ENCODE measurements around the gene TRMT1L.

TRMT1L gene

GRCh38 chr1:185096531-185096930, 60.2 kb downstream of the TRMT1L start:
- no peak for DNase-seq (ENCODE audit: low spot score)
- no peak overlapping the region for H3K4me3 ChIP-seq
- H3K27ac ChIP-seq: no peak overlapping the region
- no peak for TF ChIP-seq CTCF (IDR thresholded peaks at IDR 0.05)

GRCh38 chr1:185094761-185095160, 62.0 kb downstream of the TRMT1L start:
- no peak for TF ChIP-seq CTCF (IDR thresholded peaks at IDR 0.05)
- no peak for DNase-seq (ENCODE audit: low spot score)
- Histone ChIP-seq H3K4me3 (no peak overlapping the region), H3K27ac (no peak overlapping the region)

DNA sequence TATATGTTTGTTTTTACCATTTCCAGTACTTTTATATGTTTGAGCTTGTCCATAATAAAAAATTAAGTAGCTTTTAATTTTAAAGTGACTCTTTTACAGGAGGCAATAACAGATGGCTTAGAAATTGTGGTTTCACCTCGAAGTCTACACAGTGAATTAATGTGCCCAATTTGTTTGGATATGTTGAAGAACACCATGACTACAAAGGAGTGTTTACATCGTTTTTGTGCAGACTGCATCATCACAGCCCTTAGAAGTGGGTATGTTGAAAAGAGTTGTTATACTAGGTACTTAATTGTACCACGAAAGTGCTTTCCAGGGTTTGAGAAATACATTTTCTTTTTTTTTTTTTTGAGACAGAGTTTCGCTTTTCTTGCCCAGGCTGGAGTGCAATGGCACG, 65.3 kb downstream of the TRMT1L start:
- TF ChIP-seq CTCF (IDR thresholded peaks at IDR 0.05): no peak
- no peak overlapping the region for H3K27ac ChIP-seq
- no peak overlapping the region for H3K4me3 ChIP-seq
- no peak for DNase-seq (ENCODE audit: low spot score)

- DNase-seq (ENCODE audit: low spot score): no peak
- no peak for TF ChIP-seq CTCF (IDR thresholded peaks at IDR 0.05)
- H3K4me3 ChIP-seq: no peak overlapping the region
- no peak overlapping the region for H3K27ac ChIP-seq
Observed at GRCh38 chr1:185087746-185088145, 69.0 kb downstream of the TRMT1L start.

DNA sequence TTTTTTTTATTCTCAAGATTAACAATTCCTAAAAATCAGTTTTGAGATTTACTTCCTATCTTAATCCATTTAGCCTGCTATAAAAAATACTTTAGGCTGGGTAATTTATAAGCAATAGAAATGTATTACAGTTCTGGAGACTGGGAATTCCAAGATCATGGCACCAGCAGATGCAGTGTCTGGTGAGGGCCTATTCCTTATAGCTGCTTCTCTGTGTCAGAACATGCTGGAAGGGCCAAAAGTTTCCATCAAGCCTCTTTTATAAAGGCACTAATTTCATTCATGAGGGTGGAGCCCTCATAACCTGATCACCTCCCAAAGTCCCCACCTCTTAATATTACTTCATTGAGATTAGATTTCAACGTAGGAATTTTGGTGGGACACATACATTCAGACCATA, 69.7 kb downstream of the TRMT1L start:
- DNase-seq (ENCODE audit: low spot score): no peak
- Histone ChIP-seq H3K4me3 (no peak overlapping the region), H3K27ac (no peak overlapping the region)
- no peak for TF ChIP-seq CTCF (IDR thresholded peaks at IDR 0.05)

- Histone ChIP-seq H3K27ac (no peak overlapping the region), H3K4me3 (no peak overlapping the region)
- no peak for DNase-seq (ENCODE audit: low spot score)
- TF ChIP-seq CTCF (IDR thresholded peaks at IDR 0.05): no peak
Observed at GRCh38 chr1:185083818-185084217, 72.9 kb downstream of the TRMT1L start.

DNA sequence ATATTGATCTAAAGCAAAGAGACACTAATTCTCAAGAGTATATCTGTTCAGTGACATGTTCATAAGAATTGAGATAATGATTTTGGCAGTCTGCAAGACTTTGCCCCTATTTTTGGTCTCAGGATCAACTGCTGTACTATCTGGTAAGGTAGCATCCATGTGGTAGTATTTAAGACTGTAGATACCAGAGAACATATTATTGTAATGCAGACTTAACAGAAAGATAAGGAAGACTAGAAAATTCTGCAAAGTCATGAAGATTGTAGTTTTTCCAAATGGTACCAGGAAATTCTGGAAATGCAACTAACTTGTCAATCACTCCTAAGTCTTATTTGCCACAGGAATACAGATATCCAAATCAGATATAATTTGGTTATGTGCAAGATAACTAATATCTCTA, 76.3 kb downstream of the TRMT1L start:
- TF ChIP-seq CTCF (IDR thresholded peaks at IDR 0.05): no peak
- no peak for DNase-seq (ENCODE audit: low spot score)
- H3K4me3 ChIP-seq: no peak overlapping the region
- H3K27ac ChIP-seq: no peak overlapping the region
